MM.1S (cell line): Measurements from ENCODE around the gene OAS3.

Source experiments
- DNase-seq: peaks from one replicate; pipeline ENCODE4 v3.0.0-alpha.2; 2015
- H2AFZ ChIP-seq: fragments of 300-600 bp; sonication (generic); 2 replicates; pipeline ENCODE4 v1.6.0; 2016; ENCODE audit warnings: antibody characterized with exemption, low read length
- H3F3A ChIP-seq: fragments of 300-600 bp; sonication (generic); 2 replicates; pipeline ENCODE4 v1.6.1; 2016; ENCODE audit warnings: mild to moderate bottlenecking, antibody characterized with exemption, low read length, moderate library complexity, mixed read lengths; ENCODE audit not compliant: insufficient read depth
- H3K27ac ChIP-seq: fragments of 300-600 bp; sonication (generic); 2 replicates; pipeline ENCODE4 v1.5.1; 2016; ENCODE audit warnings: mild to moderate bottlenecking, low read length
- H3K27me3 ChIP-seq: fragments of 300-600 bp; sonication (generic); replicated peaks from 2 replicates; pipeline ENCODE4 v1.6.0; 2016; ENCODE audit warnings: low read length; ENCODE audit not compliant: insufficient read depth
- H3K36me3 ChIP-seq: fragments of 300-600 bp; sonication (generic); replicated peaks from 2 replicates; pipeline ENCODE4 v1.6.1; 2016; ENCODE audit warnings: mild to moderate bottlenecking, low read length, mixed read lengths; ENCODE audit not compliant: insufficient read depth
- H3K4me1 ChIP-seq: fragments of 300-600 bp; sonication (generic); 2 replicates; pipeline ENCODE4 v1.6.1; 2016; ENCODE audit warnings: low read length, mixed read lengths
- H3K4me2 ChIP-seq: fragments of 300-600 bp; sonication (generic); 2 replicates; pipeline ENCODE4 v1.6.0; 2016; ENCODE audit warnings: low read depth, low read length
- H3K4me3 ChIP-seq: fragments of 300-600 bp; sonication (generic); 2 replicates; pipeline ENCODE4 v1.5.1; 2016; ENCODE audit warnings: low read length, mixed read lengths
- H3K79me2 ChIP-seq: fragments of 300-600 bp; sonication (generic); 2 replicates; pipeline ENCODE4 v1.6.1; 2016; ENCODE audit warnings: mixed run types, low read length, mixed read lengths
- H3K9ac ChIP-seq: fragments of 300-600 bp; sonication (generic); 2 replicates; pipeline ENCODE4 v1.6.1; 2016; ENCODE audit warnings: low read length, mixed read lengths
- H3K9me2 ChIP-seq: fragments of 300-600 bp; sonication (generic); replicated peaks from 2 replicates; pipeline ENCODE4 v1.6.1; 2016; ENCODE audit warnings: mild to moderate bottlenecking, low read length, mixed read lengths; ENCODE audit not compliant: insufficient read depth
- H3K9me3 ChIP-seq: fragments of 300-600 bp; sonication (generic); replicated peaks from 2 replicates; pipeline ENCODE4 v1.6.1; 2016; ENCODE audit warnings: mild to moderate bottlenecking, low read length, mixed read lengths; ENCODE audit not compliant: insufficient read depth
- H4K20me1 ChIP-seq: fragments of 300-600 bp; sonication (generic); 2 replicates; pipeline ENCODE4 v1.6.1; 2016; ENCODE audit warnings: mild to moderate bottlenecking, low read length, moderate library complexity, mixed read lengths; ENCODE audit not compliant: insufficient read depth
- EZH2 ChIP-seq: fragments of 300-600 bp; sonication (generic); optimal IDR thresholded peaks from 2 replicates; pipeline ENCODE3; 2017; ENCODE audit warnings: low read depth, mild to moderate bottlenecking, antibody characterized with exemption, low read length, mixed read lengths
- EZH2phosphoT487 ChIP-seq: fragments of 300-600 bp; sonication (generic); IDR thresholded peaks from 2 replicates; pipeline ENCODE4 v1.6.1; 2018; ENCODE audit warnings: antibody characterized with exemption, low read length
- TF ChIP-seq, protein P1 (sequence below): fragments of 300-600 bp; sonication (generic); IDR thresholded peaks from 2 replicates; pipeline ENCODE4 v1.5.1; 2016; ENCODE audit warnings: antibody characterized with exemption, low read length, mixed read lengths

Gene OAS3

GRCh38 chr12:112962561-112962960, 24.3 kb downstream of the OAS3 start:
- H4K20me1 ChIP-seq: no peaks in the 10 kb centered on the region
- no peak overlapping the region for H2AFZ ChIP-seq
- H3K9me2 ChIP-seq: no peaks in the 10 kb centered on the region
- no peak overlapping the region for H3K27ac ChIP-seq
- no peaks in the 10 kb centered on the region for H3K79me2 ChIP-seq
- DNase-seq: no peak
- no peaks in the 10 kb centered on the region for H3K27me3 ChIP-seq
- H3K36me3 ChIP-seq: no peaks in the 10 kb centered on the region
- H3F3A ChIP-seq: no peaks in the 10 kb centered on the region
- TF ChIP-seq EZH2 (no peak), EZH2phosphoT487 (no peak)
- TF ChIP-seq, protein P1, sequence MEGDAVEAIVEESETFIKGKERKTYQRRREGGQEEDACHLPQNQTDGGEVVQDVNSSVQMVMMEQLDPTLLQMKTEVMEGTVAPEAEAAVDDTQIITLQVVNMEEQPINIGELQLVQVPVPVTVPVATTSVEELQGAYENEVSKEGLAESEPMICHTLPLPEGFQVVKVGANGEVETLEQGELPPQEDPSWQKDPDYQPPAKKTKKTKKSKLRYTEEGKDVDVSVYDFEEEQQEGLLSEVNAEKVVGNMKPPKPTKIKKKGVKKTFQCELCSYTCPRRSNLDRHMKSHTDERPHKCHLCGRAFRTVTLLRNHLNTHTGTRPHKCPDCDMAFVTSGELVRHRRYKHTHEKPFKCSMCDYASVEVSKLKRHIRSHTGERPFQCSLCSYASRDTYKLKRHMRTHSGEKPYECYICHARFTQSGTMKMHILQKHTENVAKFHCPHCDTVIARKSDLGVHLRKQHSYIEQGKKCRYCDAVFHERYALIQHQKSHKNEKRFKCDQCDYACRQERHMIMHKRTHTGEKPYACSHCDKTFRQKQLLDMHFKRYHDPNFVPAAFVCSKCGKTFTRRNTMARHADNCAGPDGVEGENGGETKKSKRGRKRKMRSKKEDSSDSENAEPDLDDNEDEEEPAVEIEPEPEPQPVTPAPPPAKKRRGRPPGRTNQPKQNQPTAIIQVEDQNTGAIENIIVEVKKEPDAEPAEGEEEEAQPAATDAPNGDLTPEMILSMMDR: no peak
- no peaks in the 10 kb centered on the region for H3K9me3 ChIP-seq
- no peaks in the 10 kb centered on the region for H3K4me1 ChIP-seq
- H3K9ac ChIP-seq: no peak overlapping the region
- no peak overlapping the region for H3K4me3 ChIP-seq
- H3K4me2 ChIP-seq: no peak overlapping the region

- H3K4me1 ChIP-seq: no peaks in the 10 kb centered on the region
- H3K27me3 ChIP-seq: no peaks in the 10 kb centered on the region
- H4K20me1 ChIP-seq: no peaks in the 10 kb centered on the region
- no peak overlapping the region for H3K27ac ChIP-seq
- no peaks in the 10 kb centered on the region for H3K36me3 ChIP-seq
- no peak overlapping the region for H3K4me3 ChIP-seq
- DNase-seq: no peak
- H3K4me2 ChIP-seq: no peak overlapping the region
- H3K9ac ChIP-seq: no peak overlapping the region
- H3K79me2 ChIP-seq: no peaks in the 10 kb centered on the region
- TF ChIP-seq EZH2phosphoT487 (no peak), EZH2 (no peak)
- TF ChIP-seq, protein P1: no peak
- no peaks in the 10 kb centered on the region for H3F3A ChIP-seq
- no peaks in the 10 kb centered on the region for H3K9me3 ChIP-seq
- H2AFZ ChIP-seq: no peak overlapping the region
- H3K9me2 ChIP-seq: no peaks in the 10 kb centered on the region
Measured at GRCh38 chr12:112963227-112963861, 25.1 kb downstream of the OAS3 start.

DNA sequence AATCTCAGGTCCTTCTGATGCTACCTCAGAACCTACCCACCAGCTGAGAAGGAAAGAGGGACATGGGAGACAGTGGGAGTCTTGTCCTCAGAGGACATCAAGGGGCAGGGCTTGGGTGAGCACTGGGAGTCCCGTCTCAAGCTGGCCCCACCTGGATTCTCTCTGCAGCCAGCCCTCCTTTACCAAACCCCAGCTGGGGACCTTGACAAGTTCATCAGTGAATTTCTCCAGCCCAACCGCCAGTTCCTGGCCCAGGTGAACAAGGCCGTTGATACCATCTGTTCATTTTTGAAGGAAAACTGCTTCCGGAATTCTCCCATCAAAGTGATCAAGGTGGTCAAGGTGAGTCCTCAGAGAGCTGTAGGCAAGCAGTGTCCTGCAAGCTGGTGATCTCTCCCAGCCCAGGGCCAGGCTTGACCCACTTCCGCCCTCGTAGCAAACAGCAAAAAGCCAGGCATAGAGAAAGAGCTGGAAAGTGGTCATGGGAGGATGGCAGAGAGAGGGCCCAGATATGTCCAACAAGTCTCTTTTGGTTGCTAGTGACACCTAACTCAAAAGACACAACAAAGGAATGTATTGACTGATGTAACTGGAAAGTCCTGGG, 25.9 kb downstream of the OAS3 start:
- Histone ChIP-seq H3K79me2 (no peaks in the 10 kb centered on the region), H3K27ac (no peak overlapping the region), H3K4me1 (no peaks in the 10 kb centered on the region), H3K4me3 (no peak overlapping the region), H3K27me3 (no peaks in the 10 kb centered on the region), H4K20me1 (no peaks in the 10 kb centered on the region), H3K9me2 (no peaks in the 10 kb centered on the region), H3K9me3 (no peaks in the 10 kb centered on the region), H3F3A (no peaks in the 10 kb centered on the region), H3K4me2 (no peak overlapping the region), H2AFZ (no peak overlapping the region), H3K36me3 (no peaks in the 10 kb centered on the region), H3K9ac (no peak overlapping the region)
- DNase-seq: no peak
- TF ChIP-seq EZH2phosphoT487: no peak
- TF ChIP-seq EZH2: no peak
- TF ChIP-seq, protein P1: no peak
